ENCODE data around the gene PRR35.

PRR35 gene

GRCh38 chr16:583815-584591 lies 23.8 kb downstream of the PRR35 start:
- H2AFZ ChIP-seq (ENCODE audit: low read depth): no peak overlapping the region
- H3K27me3 ChIP-seq (ENCODE audit: insufficient read depth, low read depth): no peaks in the 10 kb centered on the region; the same call in 1 of the 2 replicates
- no peak overlapping the region for H3K4me3 ChIP-seq (IDR thresholded peaks at IDR 0.05; ENCODE audit: insufficient read depth, low read depth, low read length)
- no peak overlapping the region for H3K9ac ChIP-seq
- no peaks in the 10 kb centered on the region for H3K36me3 ChIP-seq (ENCODE audit: insufficient read depth)
- no peak overlapping the region for H3K4me2 ChIP-seq
- no peak for TF ChIP-seq CTCF (conservative IDR thresholded peaks at IDR 0.05; ENCODE audit: low read depth, low read length)
- H3K27ac ChIP-seq: no peak overlapping the region
- no peaks in the 10 kb centered on the region for H4K20me1 ChIP-seq (ENCODE audit: insufficient read depth)
- peaks cover 15% of the 10 kb centered on the region for H3K4me1 ChIP-seq (ENCODE audit: low read depth, poor library complexity, severe bottlenecking)
- peaks cover 19% of the 10 kb centered on the region; the same call in 1 of the 2 replicates for H3K79me2 ChIP-seq (ENCODE audit: insufficient read depth, low read depth)

- Histone ChIP-seq H3K27ac (no peak overlapping the region), H3K4me3 (IDR thresholded peaks at IDR 0.05; ENCODE audit: insufficient read depth, low read depth, low read length) (no peak overlapping the region), H3K27me3 (ENCODE audit: insufficient read depth, low read depth) (no peaks in the 10 kb centered on the region; the same call in 1 of the 2 replicates), H3K9ac (no peak overlapping the region), H4K20me1 (ENCODE audit: insufficient read depth) (no peaks in the 10 kb centered on the region), H3K4me2 (no peak overlapping the region), H3K79me2 (ENCODE audit: insufficient read depth, low read depth) (peaks cover 19% of the 10 kb centered on the region; the same call in 1 of the 2 replicates), H3K4me1 (ENCODE audit: low read depth, poor library complexity, severe bottlenecking) (peaks cover 15% of the 10 kb centered on the region), H2AFZ (ENCODE audit: low read depth) (no peak overlapping the region), H3K36me3 (ENCODE audit: insufficient read depth) (no peaks in the 10 kb centered on the region)
- no peak for TF ChIP-seq CTCF (conservative IDR thresholded peaks at IDR 0.05; ENCODE audit: low read depth, low read length)
Observed at GRCh38 chr16:585351-585750, 25.2 kb downstream of the PRR35 start.

- H3K4me1 ChIP-seq (ENCODE audit: low read depth, poor library complexity, severe bottlenecking): peaks cover 19% of the 10 kb centered on the region
- H4K20me1 ChIP-seq (ENCODE audit: insufficient read depth): no peaks in the 10 kb centered on the region
Observed at GRCh38 chr16:586047-586644, 26.0 kb downstream of the PRR35 start.

More at GRCh38 chr16:586047-586644, 26.0 kb downstream of the PRR35 start:
- Histone ChIP-seq H3K4me3 (IDR thresholded peaks at IDR 0.05; ENCODE audit: insufficient read depth, low read depth, low read length) (no peak overlapping the region), H3K36me3 (ENCODE audit: insufficient read depth) (no peaks in the 10 kb centered on the region), H3K4me2 (no peak overlapping the region), H3K27ac (no peak overlapping the region), H3K27me3 (ENCODE audit: insufficient read depth, low read depth) (no peaks in the 10 kb centered on the region; the same call in 1 of the 2 replicates), H3K79me2 (ENCODE audit: insufficient read depth, low read depth) (peaks cover 25% of the 10 kb centered on the region), H3K9ac (no peak overlapping the region), H2AFZ (ENCODE audit: low read depth) (no peak overlapping the region)
- no peak for TF ChIP-seq CTCF (conservative IDR thresholded peaks at IDR 0.05; ENCODE audit: low read depth, low read length)
